ENCODE data around the gene CDC42EP2.

The CDC42EP2 gene

GRCh38 chr11:65310215-65310614 lies 4.5 kb upstream of the CDC42EP2 start:
- no peak overlapping the region for H3K4me3 ChIP-seq (ENCODE audit: insufficient read length, low read depth)
- no peak for DNase-seq (ENCODE audit: low read depth, low spot score)
- H3K36me3 ChIP-seq (ENCODE audit: insufficient read depth, insufficient read length, low read length), result peaks cover 7% of the 10 kb centered on the region
- no peak for TF ChIP-seq YY1 (IDR thresholded peaks at IDR 0.05; ENCODE audit: insufficient read depth, insufficient read length)
- TF ChIP-seq ZNF274 (IDR thresholded peaks at IDR 0.05; ENCODE audit: low read depth, low read length), result no peak
- TF ChIP-seq SUZ12 (IDR thresholded peaks at IDR 0.05; ENCODE audit: extremely low read depth, insufficient read depth, insufficient read length), result no peak
- H3K9me3 ChIP-seq (ENCODE audit: insufficient read depth, low read length), result no peaks in the 10 kb centered on the region
- H3K9ac ChIP-seq (ENCODE audit: insufficient read length, low read depth), result peak overlapping the region; percentile 37
- peaks cover 29% of the 10 kb centered on the region for H3K4me1 ChIP-seq (ENCODE audit: insufficient read depth, insufficient read length)
- peaks cover 15% of the 10 kb centered on the region for H3K27me3 ChIP-seq (ENCODE audit: insufficient read depth, insufficient read length)

GRCh38 chr11:65310736-65311135 lies 3.9 kb upstream of the CDC42EP2 start:
- Histone ChIP-seq H3K4me1 (ENCODE audit: insufficient read depth, insufficient read length) (peaks cover 29% of the 10 kb centered on the region), H3K36me3 (ENCODE audit: insufficient read depth, insufficient read length, low read length) (peaks cover 1% of the 10 kb centered on the region), H3K9me3 (ENCODE audit: insufficient read depth, low read length) (no peaks in the 10 kb centered on the region), H3K9ac (ENCODE audit: insufficient read length, low read depth) (peak overlapping the region; percentile 37), H3K27me3 (ENCODE audit: insufficient read depth, insufficient read length) (peaks cover 15% of the 10 kb centered on the region), H3K4me3 (ENCODE audit: insufficient read length, low read depth) (no peak overlapping the region)
- TF ChIP-seq ZNF274 (IDR thresholded peaks at IDR 0.05; ENCODE audit: low read depth, low read length) (no peak), SUZ12 (IDR thresholded peaks at IDR 0.05; ENCODE audit: extremely low read depth, insufficient read depth, insufficient read length) (no peak), YY1 (IDR thresholded peaks at IDR 0.05; ENCODE audit: insufficient read depth, insufficient read length) (no peak)
- DNase-seq (ENCODE audit: low read depth, low spot score), result no peak

DNA sequence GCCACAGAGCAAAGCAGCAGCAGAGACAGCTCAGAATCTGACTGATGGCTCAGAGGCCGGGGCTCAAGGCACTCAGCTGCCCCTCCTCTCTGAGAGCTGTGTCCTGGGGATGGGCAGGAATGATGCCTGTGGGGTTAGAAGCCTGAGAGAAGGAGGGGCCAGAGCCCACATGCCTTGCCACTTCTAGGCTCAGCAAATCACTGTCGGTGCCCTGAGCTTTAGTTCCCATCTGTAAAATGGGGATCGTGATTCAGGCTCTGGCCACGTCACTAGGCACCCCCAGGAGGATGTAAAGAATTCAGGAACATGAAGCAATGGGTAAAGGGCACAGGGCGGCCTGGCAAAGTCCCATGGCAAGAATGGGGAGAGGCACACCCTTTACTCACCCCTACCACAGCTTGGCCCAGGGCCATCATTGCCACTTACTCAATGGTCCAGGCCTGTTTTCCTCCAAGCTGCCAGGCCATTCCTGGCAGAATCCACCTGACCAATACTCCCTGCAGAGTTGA lies 3.4 kb upstream of the CDC42EP2 start:
- Histone ChIP-seq H3K9me3 (ENCODE audit: insufficient read depth, low read length) (no peaks in the 10 kb centered on the region), H3K27me3 (ENCODE audit: insufficient read depth, insufficient read length) (peaks cover 15% of the 10 kb centered on the region), H3K36me3 (ENCODE audit: insufficient read depth, insufficient read length, low read length) (peaks cover 4% of the 10 kb centered on the region), H3K9ac (ENCODE audit: insufficient read length, low read depth) (no peak overlapping the region), H3K4me1 (ENCODE audit: insufficient read depth, insufficient read length) (peaks cover 33% of the 10 kb centered on the region), H3K4me3 (ENCODE audit: insufficient read length, low read depth) (no peak overlapping the region)
- DNase-seq (ENCODE audit: low read depth, low spot score), result no peak
- TF ChIP-seq YY1 (IDR thresholded peaks at IDR 0.05; ENCODE audit: insufficient read depth, insufficient read length) (no peak), SUZ12 (IDR thresholded peaks at IDR 0.05; ENCODE audit: extremely low read depth, insufficient read depth, insufficient read length) (no peak), ZNF274 (IDR thresholded peaks at IDR 0.05; ENCODE audit: low read depth, low read length) (no peak)

DNA sequence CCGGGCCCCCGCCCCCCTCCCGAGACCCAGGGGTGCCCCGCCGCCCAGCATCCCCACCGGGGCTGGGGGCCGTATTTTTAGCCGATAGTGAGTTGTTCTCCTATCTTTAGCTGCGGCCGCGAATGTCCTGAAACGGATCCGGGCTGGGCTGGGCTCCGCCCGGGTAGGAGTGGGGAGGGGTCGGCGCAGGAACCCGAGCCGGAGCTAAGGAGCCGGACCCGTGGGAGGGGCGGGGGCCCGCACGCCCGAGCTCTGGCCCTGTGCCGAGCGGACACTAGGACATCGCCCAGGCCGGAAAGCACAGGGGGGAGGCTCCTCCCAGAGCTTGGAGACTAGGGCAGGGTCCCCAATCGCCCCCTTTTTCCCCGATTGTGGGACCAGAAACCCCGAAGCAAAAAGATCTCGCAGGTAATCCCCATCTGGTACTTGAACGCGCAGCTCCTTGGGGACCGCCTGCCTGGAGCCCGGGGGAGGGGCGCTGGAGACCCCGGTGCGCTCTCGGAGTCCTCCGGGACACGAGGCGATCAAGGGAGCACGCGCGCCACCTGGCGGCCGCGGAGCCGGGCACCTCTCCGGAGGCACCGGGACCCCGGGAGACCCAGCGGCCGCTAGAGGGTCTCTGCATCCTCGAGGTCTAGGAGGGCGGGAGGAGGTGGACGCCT lies 669 bp downstream of the CDC42EP2 start:
- DNase-seq (ENCODE audit: low read depth, low spot score), result peak; percentile 85
- peak overlapping the region; percentile 98 for H3K9ac ChIP-seq (ENCODE audit: insufficient read length, low read depth)
- H3K36me3 ChIP-seq (ENCODE audit: insufficient read depth, insufficient read length, low read length), result peaks cover 20% of the 10 kb centered on the region
- TF ChIP-seq SUZ12 (IDR thresholded peaks at IDR 0.05; ENCODE audit: extremely low read depth, insufficient read depth, insufficient read length), result no peak
- TF ChIP-seq ZNF274 (IDR thresholded peaks at IDR 0.05; ENCODE audit: low read depth, low read length), result no peak
- no peak for TF ChIP-seq YY1 (IDR thresholded peaks at IDR 0.05; ENCODE audit: insufficient read depth, insufficient read length)
- H3K4me1 ChIP-seq (ENCODE audit: insufficient read depth, insufficient read length), result peaks cover 40% of the 10 kb centered on the region
- no peaks in the 10 kb centered on the region for H3K9me3 ChIP-seq (ENCODE audit: insufficient read depth, low read length)
- H3K27me3 ChIP-seq (ENCODE audit: insufficient read depth, insufficient read length), result peaks cover 15% of the 10 kb centered on the region
- peak overlapping the region; percentile 96 for H3K4me3 ChIP-seq (ENCODE audit: insufficient read length, low read depth)

- H3K4me3 ChIP-seq (ENCODE audit: insufficient read length, low read depth), result peak overlapping the region; percentile 96
Observed at GRCh38 chr11:65315866-65316226, 1.2 kb downstream of the CDC42EP2 start.

GRCh38 chr11:65316227-65317024 lies 1.8 kb downstream of the CDC42EP2 start:
- no peak for DNase-seq (ENCODE audit: low read depth, low spot score)
- Histone ChIP-seq H3K9me3 (ENCODE audit: insufficient read depth, low read length) (no peaks in the 10 kb centered on the region), H3K4me1 (ENCODE audit: insufficient read depth, insufficient read length) (peaks cover 30% of the 10 kb centered on the region), H3K36me3 (ENCODE audit: insufficient read depth, insufficient read length, low read length) (peaks cover 31% of the 10 kb centered on the region), H3K27me3 (ENCODE audit: insufficient read depth, insufficient read length) (peaks cover 15% of the 10 kb centered on the region), H3K4me3 (ENCODE audit: insufficient read length, low read depth) (peak overlapping the region; percentile 96), H3K9ac (ENCODE audit: insufficient read length, low read depth) (peak overlapping the region; percentile 98)
- no peak for TF ChIP-seq SUZ12 (IDR thresholded peaks at IDR 0.05; ENCODE audit: extremely low read depth, insufficient read depth, insufficient read length)
- no peak for TF ChIP-seq ZNF274 (IDR thresholded peaks at IDR 0.05; ENCODE audit: low read depth, low read length)
- no peak for TF ChIP-seq YY1 (IDR thresholded peaks at IDR 0.05; ENCODE audit: insufficient read depth, insufficient read length)

More at GRCh38 chr11:65315866-65316226, 1.2 kb downstream of the CDC42EP2 start:
- TF ChIP-seq ZNF274 (IDR thresholded peaks at IDR 0.05; ENCODE audit: low read depth, low read length) (no peak), YY1 (IDR thresholded peaks at IDR 0.05; ENCODE audit: insufficient read depth, insufficient read length) (no peak), SUZ12 (IDR thresholded peaks at IDR 0.05; ENCODE audit: extremely low read depth, insufficient read depth, insufficient read length) (no peak)
- Histone ChIP-seq H3K4me1 (ENCODE audit: insufficient read depth, insufficient read length) (peaks cover 35% of the 10 kb centered on the region), H3K27me3 (ENCODE audit: insufficient read depth, insufficient read length) (peaks cover 15% of the 10 kb centered on the region), H3K9ac (ENCODE audit: insufficient read length, low read depth) (peak overlapping the region; percentile 98), H3K9me3 (ENCODE audit: insufficient read depth, low read length) (no peaks in the 10 kb centered on the region), H3K36me3 (ENCODE audit: insufficient read depth, insufficient read length, low read length) (peaks cover 25% of the 10 kb centered on the region)
- no peak for DNase-seq (ENCODE audit: low read depth, low spot score)
